ENCODE measurements around the gene ADGRV1. TPM values are rescaled to one million over a fixed set of nuclear protein-coding genes. Genes with fewer than 3 reads are reported as not detected.

ADGRV1 gene
- total RNA-seq, 1 donor from 2014 or later, result 0.69 TPM

DNA sequence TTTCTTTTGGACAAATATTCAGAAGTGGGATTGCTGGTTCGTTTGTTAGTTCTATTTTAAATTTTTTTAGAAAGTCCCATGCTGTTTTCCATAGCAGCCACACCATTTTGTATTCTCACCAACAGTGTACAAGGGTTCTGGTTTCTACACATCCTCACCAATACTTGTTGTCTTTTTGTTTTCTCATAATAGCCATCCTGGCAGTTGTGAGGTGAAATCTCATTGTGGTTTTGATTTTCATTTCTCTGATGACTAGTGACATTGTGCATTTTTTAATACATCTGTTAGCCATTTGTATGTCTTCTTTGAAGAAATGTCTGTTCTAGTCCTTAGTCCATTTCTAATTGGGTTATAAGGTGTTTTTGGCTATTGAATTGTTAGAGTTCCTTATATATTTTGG, 610.3 kb downstream of the ADGRV1 start:
- no peak for DNase-seq (ENCODE audit: low read depth)
- TF ChIP-seq, protein P1, sequence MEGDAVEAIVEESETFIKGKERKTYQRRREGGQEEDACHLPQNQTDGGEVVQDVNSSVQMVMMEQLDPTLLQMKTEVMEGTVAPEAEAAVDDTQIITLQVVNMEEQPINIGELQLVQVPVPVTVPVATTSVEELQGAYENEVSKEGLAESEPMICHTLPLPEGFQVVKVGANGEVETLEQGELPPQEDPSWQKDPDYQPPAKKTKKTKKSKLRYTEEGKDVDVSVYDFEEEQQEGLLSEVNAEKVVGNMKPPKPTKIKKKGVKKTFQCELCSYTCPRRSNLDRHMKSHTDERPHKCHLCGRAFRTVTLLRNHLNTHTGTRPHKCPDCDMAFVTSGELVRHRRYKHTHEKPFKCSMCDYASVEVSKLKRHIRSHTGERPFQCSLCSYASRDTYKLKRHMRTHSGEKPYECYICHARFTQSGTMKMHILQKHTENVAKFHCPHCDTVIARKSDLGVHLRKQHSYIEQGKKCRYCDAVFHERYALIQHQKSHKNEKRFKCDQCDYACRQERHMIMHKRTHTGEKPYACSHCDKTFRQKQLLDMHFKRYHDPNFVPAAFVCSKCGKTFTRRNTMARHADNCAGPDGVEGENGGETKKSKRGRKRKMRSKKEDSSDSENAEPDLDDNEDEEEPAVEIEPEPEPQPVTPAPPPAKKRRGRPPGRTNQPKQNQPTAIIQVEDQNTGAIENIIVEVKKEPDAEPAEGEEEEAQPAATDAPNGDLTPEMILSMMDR (conservative IDR thresholded peaks at IDR 0.05; ENCODE audit: low read depth, low read length), result no peak
- H3K4me3 ChIP-seq (ENCODE audit: low read depth, low read length), result no peak overlapping the region

DNA sequence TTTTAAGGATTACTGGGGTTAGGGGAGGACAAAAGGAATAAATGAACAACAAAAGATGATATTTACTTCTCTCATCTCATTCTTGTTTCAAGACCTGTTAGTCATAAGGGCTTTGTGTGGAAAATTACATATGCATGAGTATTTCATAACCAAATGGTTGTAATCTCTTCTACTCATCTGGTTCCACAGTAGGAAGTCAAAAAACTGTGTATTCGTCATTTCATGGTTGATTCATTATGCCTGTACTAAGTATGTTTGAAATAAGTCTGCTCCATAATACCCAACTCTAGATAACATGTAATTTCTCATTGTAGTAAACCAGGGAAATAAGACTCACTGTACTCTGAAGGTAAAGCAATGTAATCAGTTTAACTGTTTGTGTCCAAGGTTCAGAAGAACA, 611.7 kb downstream of the ADGRV1 start:
- TF ChIP-seq, protein P1 (conservative IDR thresholded peaks at IDR 0.05; ENCODE audit: low read depth, low read length), result no peak
- no peak overlapping the region for H3K4me3 ChIP-seq (ENCODE audit: low read depth, low read length)
- no peak for DNase-seq (ENCODE audit: low read depth)

DNA sequence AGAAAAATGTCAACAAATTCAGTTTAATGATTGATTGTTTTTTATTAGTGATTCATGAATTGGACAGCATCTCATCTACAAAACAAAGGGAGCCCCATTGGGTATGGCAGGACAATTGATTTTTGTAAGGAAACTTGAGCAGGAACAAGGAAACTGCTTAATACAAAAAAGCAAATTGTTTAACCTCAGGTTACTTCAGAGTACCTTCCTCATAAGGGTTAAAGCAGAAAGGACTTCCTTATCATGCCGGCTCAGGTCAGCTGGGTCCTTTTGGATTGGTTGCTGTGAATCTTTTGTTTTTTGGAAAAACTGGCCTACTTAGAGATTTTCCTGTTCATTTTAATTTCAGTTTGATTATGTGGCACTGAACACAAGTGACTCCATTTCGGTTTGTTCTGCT, 612.7 kb downstream of the ADGRV1 start:
- TF ChIP-seq, protein P1 (conservative IDR thresholded peaks at IDR 0.05; ENCODE audit: low read depth, low read length), result no peak
- no peak for DNase-seq (ENCODE audit: low read depth)
- H3K4me3 ChIP-seq (ENCODE audit: low read depth, low read length), result no peak overlapping the region

DNA sequence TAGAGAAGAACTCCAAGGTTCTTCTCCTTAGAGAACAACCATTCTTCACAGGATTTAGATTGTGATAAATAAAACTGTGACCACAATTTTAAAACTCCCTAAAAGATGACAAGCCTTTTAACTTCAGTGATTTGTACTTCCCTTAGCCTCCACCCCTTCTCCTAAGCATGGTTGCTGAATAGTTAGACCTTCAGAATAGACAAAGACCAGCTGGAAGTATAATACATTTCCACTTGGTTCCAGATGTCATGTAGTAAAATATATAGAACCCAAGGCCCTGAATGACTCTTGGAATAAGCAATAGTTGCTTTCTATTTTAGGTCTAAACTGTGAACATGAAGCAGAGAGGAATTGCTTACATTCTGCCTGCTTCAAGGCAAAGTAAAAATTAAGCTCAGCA, 615.8 kb downstream of the ADGRV1 start:
- TF ChIP-seq, protein P1 (conservative IDR thresholded peaks at IDR 0.05; ENCODE audit: low read depth, low read length), result no peak
- DNase-seq (ENCODE audit: low read depth), result no peak
- H3K4me3 ChIP-seq (ENCODE audit: low read depth, low read length), result no peak overlapping the region

DNA sequence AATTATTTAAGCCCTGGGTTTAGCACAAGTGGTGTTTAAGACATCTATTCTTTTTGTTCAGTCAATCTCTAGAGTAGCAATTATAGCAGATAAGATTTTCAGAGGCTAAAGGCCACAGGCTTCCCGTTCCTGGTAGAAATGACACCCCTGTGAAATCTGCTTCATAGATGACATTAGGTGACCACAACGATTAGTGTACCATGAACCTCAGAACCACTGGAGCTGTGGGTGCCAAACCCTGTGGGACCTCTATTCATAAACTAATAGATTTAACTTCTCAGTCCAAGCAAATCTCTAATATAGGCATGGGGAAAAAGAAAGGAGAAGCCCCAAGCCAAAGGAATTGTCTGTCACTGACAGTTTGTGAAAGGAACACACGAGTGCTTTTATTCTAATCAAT, 617.1 kb downstream of the ADGRV1 start:
- no peak overlapping the region for H3K4me3 ChIP-seq (ENCODE audit: low read depth, low read length)
- TF ChIP-seq, protein P1 (conservative IDR thresholded peaks at IDR 0.05; ENCODE audit: low read depth, low read length), result no peak
- no peak for DNase-seq (ENCODE audit: low read depth)

DNA sequence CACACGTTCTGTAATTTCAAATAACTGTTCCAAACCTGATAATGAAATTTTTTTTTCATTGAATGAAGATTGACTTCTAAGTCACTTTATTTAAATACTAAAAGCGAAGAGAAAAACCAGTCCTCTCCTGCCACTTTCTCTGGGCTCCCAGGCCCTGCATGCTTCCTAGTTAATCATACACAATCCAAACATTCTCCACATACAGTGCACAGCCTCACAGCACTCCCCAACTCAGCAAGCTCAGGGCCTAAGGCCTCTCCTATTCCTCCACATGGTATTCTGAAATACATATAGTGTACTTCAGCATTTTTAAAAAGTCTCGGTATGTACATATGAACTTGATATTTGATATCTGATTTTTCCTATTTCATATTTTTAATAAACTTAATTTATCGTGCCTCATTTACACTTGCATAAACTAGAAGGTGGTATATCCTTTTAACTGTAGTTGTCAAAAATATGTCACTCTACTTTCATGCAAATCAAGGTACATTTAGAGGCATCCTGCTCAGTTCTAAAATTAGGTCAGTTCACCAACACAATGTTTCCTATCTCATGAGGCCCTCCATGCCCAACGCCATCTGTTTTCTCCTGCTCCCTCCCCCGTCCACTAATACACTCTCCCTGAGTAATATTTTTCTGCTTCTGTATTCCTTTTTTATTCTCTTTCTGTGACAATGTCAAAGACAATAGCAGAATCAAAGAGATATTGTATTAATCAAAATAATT, 617.9 kb downstream of the ADGRV1 start:
- H3K4me3 ChIP-seq (ENCODE audit: low read depth, low read length), result no peak overlapping the region
- DNase-seq (ENCODE audit: low read depth), result no peak
- TF ChIP-seq, protein P1 (conservative IDR thresholded peaks at IDR 0.05; ENCODE audit: low read depth, low read length), result no peak

DNA sequence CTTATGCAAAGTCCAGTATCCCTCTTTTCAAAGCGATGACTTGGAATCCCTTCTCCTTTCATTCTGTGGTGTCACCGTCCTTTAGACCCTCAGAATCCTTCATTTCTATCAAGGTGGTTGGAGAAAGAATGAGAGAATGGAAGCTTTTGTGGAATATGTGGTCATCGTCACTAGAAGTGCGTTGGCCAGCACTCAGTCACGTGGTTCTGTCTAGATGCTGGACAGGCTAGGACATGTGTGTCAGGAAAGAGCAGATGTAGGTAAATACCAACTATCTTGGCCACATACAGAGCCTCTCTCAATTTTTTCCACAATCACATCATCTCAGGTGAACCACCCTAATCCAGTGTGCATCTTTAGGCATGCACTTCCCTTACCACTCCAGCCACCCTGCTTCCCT, 618.5 kb downstream of the ADGRV1 start:
- H3K4me3 ChIP-seq (ENCODE audit: low read depth, low read length), result no peak overlapping the region
- TF ChIP-seq, protein P1 (conservative IDR thresholded peaks at IDR 0.05; ENCODE audit: low read depth, low read length), result no peak
- DNase-seq (ENCODE audit: low read depth), result no peak
